CD4-positive, alpha-beta T cell treated with Interferon gamma for 1 hour (primary cell): ENCODE results near the gene ZNF84.
A peak's percentile ranks its signal among the peaks of the same experiment; 100 is the strongest.

Source experiments
- DNase-seq: peaks from one replicate; pipeline ENCODE4 v3.0.0-alpha.2; 2020

Gene ZNF84

GRCh38 chr12:133037207-133038005, at the start of gene ZNF84:
Gene ZNF84, plus strand, starts transcription at chr12:133037509. Its CDS starts 3,959 bp downstream, at chr12:133041468.
- peak; percentile 98 for DNase-seq

GRCh38 chr12:132998741-132999140, 38.6 kb upstream of the ZNF84 start:
- DNase-seq: no peak

GRCh38 chr12:133010657-133011297, 26.5 kb upstream of the ZNF84 start:
- no peak for DNase-seq

DNA sequence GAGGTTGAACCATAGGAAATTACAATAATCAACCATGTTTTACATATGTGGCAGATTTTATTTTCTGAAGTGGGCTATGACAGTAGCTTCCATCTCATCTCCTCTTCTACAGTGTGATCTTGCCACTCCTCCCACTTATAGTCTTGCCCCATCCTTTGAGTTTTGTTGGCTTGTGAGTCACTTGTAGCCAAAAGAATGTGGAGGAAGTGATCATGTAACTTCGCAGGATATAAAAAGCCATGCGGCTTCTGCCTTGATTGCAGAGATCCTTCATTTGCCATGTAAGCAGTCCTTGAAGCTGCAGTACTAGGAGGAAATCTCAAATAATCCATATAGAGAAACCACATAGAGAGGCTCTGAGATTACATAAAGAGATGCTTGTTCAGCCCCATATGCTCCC, 13.7 kb upstream of the ZNF84 start:
- no peak for DNase-seq

DNA sequence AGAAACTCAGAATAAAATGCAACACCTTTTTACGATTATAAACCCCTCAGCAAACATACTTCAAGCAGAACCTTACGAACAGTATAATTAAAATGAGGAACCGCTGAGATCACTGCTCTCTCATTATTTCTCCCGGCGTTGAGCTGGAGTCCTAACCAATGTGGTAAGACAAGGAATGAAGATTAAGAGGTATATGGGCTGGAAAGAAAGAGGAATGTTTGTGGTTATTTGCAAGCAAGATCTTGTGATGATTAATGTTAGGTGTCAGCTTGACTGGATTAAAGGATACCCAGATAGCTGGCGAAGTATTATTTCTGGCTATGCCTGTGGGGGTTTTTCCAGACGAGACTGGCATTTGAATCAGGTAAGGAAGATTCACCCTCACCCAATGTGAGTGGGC, 10.3 kb upstream of the ZNF84 start:
- DNase-seq: no peak

DNA sequence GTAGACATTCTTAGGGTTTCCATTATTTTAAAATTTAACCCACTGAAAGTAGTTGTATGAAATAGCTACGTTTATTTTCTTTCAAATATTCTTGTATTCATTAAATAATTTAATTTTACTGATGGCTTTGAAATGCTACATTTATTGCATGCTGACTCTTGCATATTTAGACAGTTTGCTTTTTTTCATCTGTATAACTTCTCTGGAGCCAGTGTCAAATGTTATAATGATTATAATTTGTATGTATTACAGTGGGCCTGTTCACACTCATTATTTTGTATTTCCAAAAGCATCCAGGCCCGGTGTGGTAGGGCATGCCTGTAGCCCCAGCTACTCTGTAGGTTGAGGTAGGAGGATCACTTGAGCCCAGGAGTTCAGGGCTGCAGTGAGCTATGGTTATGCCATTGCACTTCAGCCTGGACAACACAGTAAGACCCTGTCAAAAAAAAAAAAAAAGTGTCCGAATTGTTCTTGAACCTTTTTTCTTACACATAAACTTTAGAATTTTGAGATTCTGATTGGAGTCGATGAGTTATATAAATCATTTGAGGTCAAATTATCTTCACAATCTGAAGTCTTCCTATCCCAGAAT, 905 bp downstream of the ZNF84 start:
- no peak for DNase-seq

GRCh38 chr12:133046698-133047097, 9.4 kb downstream of the ZNF84 start:
- no peak for DNase-seq

GRCh38 chr12:133057446-133057845, 20.1 kb downstream of the ZNF84 start:
- no peak for DNase-seq

- DNase-seq: no peak
Observed at GRCh38 chr12:133058203-133059113, 21.1 kb downstream of the ZNF84 start.

DNA sequence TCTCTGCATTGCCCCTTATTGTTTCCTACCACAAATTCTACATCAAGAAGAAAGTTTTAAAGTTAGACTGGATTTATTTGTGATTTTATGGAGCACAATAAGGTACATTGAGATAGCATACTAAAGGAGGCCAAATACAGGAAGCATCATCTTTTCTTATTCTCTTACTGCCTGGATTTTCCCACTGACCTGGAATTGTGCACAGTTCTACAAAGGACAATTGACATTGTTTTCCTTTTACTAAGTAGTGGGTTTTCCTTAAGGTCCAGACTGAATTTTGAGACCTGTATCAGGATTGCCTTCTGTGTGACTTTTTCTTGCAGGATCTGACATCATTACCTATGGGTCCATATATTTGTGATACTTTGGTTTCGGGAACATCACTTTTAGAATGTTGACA, 24.6 kb downstream of the ZNF84 start:
- no peak for DNase-seq

- no peak for DNase-seq
Observed at GRCh38 chr12:133063556-133063955, 26.2 kb downstream of the ZNF84 start.

DNA sequence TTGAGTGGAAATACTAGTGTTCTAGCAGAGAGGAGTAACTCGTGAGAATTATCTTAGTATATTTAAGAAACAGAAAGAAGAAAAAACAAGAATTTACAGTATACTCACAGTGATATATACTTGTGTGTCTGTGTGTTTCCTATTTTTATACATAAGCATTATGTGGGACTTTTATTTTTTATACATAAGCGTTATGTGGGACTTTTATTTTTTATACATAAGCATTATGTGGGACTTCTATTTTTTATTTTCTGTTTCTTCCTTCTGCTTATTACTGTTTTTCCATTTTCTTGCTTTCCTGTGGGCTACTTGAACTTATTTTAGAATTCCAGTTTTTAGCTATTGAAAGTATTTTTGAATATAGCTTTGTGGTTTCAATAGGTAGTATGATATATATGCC, 36.5 kb downstream of the ZNF84 start:
- DNase-seq: no peak

- peak; percentile 99 for DNase-seq
Observed at GRCh38 chr12:133080026-133080367, 42.7 kb downstream of the ZNF84 start.

GRCh38 chr12:133080368-133081158, 43.3 kb downstream of the ZNF84 start, which contains the start of gene ZNF140:
Gene ZNF140, plus strand, starts transcription at chr12:133080923. Its CDS starts 398 bp downstream, at chr12:133081321.
- DNase-seq: peak; percentile 96

DNA sequence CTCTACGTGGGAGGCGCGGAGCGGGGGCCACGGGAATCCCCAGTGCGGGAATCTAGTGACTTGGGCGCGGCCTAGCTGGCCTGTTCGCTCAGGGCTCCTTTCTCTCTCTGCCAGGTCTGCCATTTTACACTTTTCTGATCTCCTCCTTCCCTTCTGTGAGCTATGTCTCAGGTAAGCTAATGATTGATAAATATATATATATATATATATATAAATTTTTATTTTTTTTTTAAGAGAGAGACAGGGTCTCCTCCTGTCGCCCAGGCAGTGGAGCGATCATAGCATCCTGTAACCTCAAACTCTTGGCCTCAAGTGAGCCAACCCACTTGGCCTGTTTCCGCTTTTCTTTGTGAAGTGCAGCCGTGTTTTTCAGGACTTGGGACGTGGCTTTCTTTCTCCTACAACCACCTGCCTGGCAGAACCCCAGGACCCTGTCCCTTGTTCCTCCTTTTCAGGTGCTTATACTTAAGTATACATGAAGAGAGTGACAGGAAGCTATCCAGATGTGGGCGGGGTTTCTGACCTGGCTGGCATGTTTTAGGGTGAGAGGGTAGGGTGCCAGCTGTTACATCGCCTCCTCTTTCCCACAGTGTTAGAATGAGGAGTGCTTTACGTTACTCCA, 44.0 kb downstream of the ZNF84 start:
- DNase-seq: no peak

DNA sequence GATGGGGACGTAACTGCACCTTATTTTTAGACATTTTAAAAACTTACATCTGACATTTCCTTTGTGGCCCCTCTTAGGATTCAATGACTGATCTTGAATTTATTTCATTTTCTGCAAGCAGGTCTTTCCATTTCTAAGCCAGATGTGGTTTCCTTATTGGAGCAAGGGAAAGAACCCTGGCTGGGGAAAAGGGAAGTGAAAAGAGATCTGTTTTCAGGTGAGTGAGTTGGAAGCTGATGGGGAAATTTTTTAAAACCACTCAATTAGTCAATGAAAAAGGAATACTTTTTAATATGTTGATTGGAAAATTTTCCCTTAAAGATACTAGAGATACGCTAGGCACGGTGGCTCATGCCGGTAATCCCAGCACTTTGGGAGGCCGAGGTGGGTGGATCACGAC, 46.0 kb downstream of the ZNF84 start:
- DNase-seq: no peak

- DNase-seq: no peak
Observed at GRCh38 chr12:133105620-133106019, 68.3 kb downstream of the ZNF84 start.

GRCh38 chr12:133106253-133106652, 68.9 kb downstream of the ZNF84 start:
- DNase-seq: no peak

GRCh38 chr12:133107121-133107520, 69.8 kb downstream of the ZNF84 start:
- no peak for DNase-seq

GRCh38 chr12:133108150-133108549, 70.8 kb downstream of the ZNF84 start:
- DNase-seq: no peak
